Measurements from ENCODE around the gene SLIT3. TPM values are rescaled to one million over a fixed set of nuclear protein-coding genes. Genes with fewer than 3 reads are reported as not detected.

Gene SLIT3
- total RNA-seq, 3 donors from 2014 or later, result 30.7 to 103 (median 54.1) TPM

- H3K27me3 ChIP-seq, result no peaks in the 10 kb centered on the region
- H3K4me1 ChIP-seq, result peaks cover 0 to 6% of the 10 kb centered on the region in 2 donors
- H3K36me3 ChIP-seq, result no peaks in the 10 kb centered on the region
- TF ChIP-seq CTCF (IDR thresholded peaks at IDR 0.05) (no peak), POLR2AphosphoS5 (IDR thresholded peaks at IDR 0.05) (no peak), POLR2A (IDR thresholded peaks at IDR 0.05) (no peak)
- H3K9me3 ChIP-seq, result no peaks in the 10 kb centered on the region
- H3K4me3 ChIP-seq, result no peak overlapping the region
- intact Hi-C loops (cut with DNase I; ENCODE audit: low total_unique reads), result no loop called here
- no peak for DNase-seq (ENCODE audit: low spot score in 2 of 2)
- peak overlapping the region; percentile 50 to 77 for H3K27ac ChIP-seq
Measured at GRCh38 chr5:169029037-169029436, 271.9 kb downstream of the SLIT3 start.

GRCh38 chr5:169027501-169028061 is 273.4 kb downstream of the SLIT3 start:
- Histone ChIP-seq H3K27ac (peak overlapping the region in 1 of 2 donors; percentile 48), H3K4me1 (peaks cover 0 to 6% of the 10 kb centered on the region in 2 donors), H3K36me3 (no peaks in the 10 kb centered on the region), H3K9me3 (no peaks in the 10 kb centered on the region), H3K4me3 (no peak overlapping the region), H3K27me3 (no peaks in the 10 kb centered on the region)
- no peak for DNase-seq (ENCODE audit: low spot score in 2 of 2)
- intact Hi-C loops (cut with DNase I; ENCODE audit: low total_unique reads), result no loop called here
- TF ChIP-seq CTCF (IDR thresholded peaks at IDR 0.05) (no peak), POLR2A (IDR thresholded peaks at IDR 0.05) (no peak), POLR2AphosphoS5 (IDR thresholded peaks at IDR 0.05) (no peak)

- Histone ChIP-seq H3K27ac (no peak overlapping the region), H3K4me3 (no peak overlapping the region), H3K4me1 (peaks cover 0 to 6% of the 10 kb centered on the region in 2 donors), H3K36me3 (no peaks in the 10 kb centered on the region), H3K9me3 (no peaks in the 10 kb centered on the region), H3K27me3 (no peaks in the 10 kb centered on the region)
- TF ChIP-seq POLR2A (IDR thresholded peaks at IDR 0.05) (no peak), CTCF (IDR thresholded peaks at IDR 0.05) (no peak), POLR2AphosphoS5 (IDR thresholded peaks at IDR 0.05) (no peak)
- DNase-seq (ENCODE audit: low spot score in 2 of 2), result no peak
- intact Hi-C loops (cut with DNase I; ENCODE audit: low total_unique reads), result no loop called here
Measured at GRCh38 chr5:169025491-169025890, 275.4 kb downstream of the SLIT3 start.

GRCh38 chr5:169024421-169024820 is 276.5 kb downstream of the SLIT3 start:
- DNase-seq (ENCODE audit: low spot score in 2 of 2), result no peak
- Histone ChIP-seq H3K27me3 (no peaks in the 10 kb centered on the region), H3K27ac (no peak overlapping the region), H3K4me1 (no peaks in the 10 kb centered on the region), H3K9me3 (no peaks in the 10 kb centered on the region), H3K4me3 (no peak overlapping the region), H3K36me3 (no peaks in the 10 kb centered on the region)
- TF ChIP-seq POLR2AphosphoS5 (IDR thresholded peaks at IDR 0.05) (no peak), POLR2A (IDR thresholded peaks at IDR 0.05) (no peak), CTCF (IDR thresholded peaks at IDR 0.05) (no peak)
- intact Hi-C loops (cut with DNase I; ENCODE audit: low total_unique reads), result no loop called here

DNA sequence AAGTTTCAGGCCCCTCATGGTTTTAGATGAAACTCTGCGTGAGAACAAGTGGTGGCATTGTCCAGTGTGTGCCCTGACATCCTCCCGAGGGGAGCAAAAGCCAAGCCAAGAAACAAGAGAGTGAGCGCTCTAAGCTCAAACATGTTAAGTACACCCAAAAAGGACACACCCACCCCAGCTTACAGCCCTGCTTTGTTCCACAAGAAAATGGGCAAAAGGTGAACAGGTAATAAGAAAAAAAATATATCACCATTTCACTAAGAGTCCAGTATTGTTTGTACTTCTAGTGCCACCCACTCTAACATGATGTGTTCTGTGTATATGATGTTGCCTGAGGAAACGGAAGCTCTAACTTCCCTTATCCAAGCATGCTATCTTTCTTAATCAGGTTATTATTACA is 278.2 kb downstream of the SLIT3 start:
- no peaks in the 10 kb centered on the region for H3K36me3 ChIP-seq

More for the DNA sequence above, 278.2 kb downstream of the SLIT3 start:
- DNase-seq (ENCODE audit: low spot score in 2 of 2), result peak in 1 of 2 donors; percentile 27
- TF ChIP-seq CTCF (IDR thresholded peaks at IDR 0.05), result no peak
- no peak for TF ChIP-seq POLR2AphosphoS5 (IDR thresholded peaks at IDR 0.05)
- TF ChIP-seq POLR2A (IDR thresholded peaks at IDR 0.05), result no peak
- Histone ChIP-seq H3K4me3 (no peak overlapping the region), H3K27me3 (no peaks in the 10 kb centered on the region), H3K27ac (peak overlapping the region in 1 of 2 donors; percentile 20), H3K4me1 (no peaks in the 10 kb centered on the region), H3K9me3 (no peaks in the 10 kb centered on the region)
- intact Hi-C loops (cut with DNase I; ENCODE audit: low total_unique reads), result no loop called here

Measured in breast epithelium (tissue), 4 donors.